HG03060 (cell line): ENCODE results near the gene TNS1.
"Not testable (repeated sequence)": the region's sequence is repeated elsewhere in the genome, so short reads cannot be mapped to it uniquely, and the experiment has no call there.

Experiments used
- ATAC-seq: cut with Tn5 transposase; IDR thresholded peaks from one replicate; pipeline ENCODE4 v1.9.1; 2021; ENCODE audit warnings: low read depth, moderate number of reproducible peaks; ENCODE audit not compliant: unreplicated experiment

The TNS1 gene

GRCh38 chr2:218030409-218031195 is 27.8 kb upstream of the TNS1 start:
- no peak for ATAC-seq

DNA sequence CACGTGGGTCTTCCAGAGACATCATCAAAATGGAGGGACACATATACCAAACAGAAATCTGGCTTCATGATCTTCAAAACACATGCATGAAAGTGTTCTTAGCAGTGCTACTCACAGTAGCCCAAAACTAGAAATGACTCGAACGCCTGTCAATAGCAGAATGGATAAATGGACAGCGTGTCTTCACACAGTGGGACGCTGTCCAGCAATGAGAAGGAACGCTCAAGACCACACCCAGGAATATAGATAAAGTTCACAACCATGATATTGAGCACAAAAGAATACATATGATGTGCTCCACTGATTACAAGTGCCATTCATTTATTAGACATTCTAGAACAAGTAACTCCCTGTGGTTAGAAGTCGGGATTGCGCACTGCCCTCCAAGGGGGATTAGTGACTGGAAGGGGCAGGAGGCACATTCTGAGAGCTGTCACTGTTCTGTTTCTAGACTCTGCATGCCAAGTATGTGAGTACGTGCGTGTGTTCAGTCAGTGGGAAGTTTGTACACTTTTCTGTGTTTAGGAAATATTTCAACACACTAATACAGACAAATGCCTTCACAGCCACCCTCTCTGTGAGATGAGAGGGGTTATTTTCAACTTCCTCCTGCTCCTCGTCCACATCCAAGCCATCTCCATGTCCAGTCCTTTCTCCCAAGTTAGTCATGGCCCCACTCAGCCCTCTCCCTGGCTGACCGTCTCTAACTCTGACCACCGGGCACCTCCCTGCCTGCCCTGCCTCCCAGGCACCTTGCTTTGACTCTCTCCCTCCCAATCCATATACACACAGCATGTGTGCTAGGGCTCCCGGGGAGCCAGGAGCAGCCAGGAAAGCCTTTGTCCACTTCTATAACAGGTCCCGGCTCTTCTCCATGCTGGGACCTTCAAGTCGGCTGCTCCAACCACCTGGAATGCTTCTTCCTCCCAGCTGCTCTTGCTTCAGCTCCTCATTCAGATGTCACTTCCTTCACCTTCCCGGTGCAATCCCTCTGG is 26.9 kb upstream of the TNS1 start:
- ATAC-seq = no peak

DNA sequence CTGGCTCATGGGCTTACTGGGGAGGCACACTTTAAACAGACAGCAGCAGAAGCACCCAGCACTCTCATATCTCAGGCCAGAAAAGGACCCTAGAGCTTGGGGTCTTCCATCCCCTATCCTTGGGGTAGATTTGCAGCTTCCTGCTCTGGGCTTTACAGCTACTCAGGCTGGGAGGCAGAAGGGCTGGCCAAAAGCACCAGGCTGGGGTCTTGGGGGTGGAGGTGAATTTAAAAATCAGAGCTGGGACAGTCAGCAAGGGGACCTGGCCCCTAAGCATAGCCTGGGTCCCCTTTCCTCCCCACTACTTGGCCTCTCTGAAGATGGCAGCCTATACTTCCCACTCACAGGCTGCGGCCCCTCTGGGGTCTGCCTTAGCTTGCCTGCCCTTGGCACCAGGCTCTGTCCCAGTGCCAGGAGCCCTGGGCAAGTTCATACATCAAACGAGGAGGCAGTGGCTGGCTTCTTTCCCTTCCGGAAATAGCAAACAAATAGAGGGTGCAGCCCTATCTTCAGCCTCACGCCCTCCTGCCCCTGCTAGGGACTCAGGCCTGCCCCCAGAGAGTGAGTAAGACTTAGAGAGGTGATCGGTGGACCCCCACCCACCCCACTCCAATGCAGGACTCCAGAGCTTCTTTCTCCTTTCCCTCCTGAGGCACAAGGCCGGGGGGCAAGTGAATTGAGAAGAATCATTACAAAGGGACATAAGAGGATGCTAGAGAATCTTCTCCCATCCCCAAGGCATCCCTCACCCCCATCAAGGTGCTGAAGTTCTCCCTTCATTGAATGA is 26.0 kb upstream of the TNS1 start:
- ATAC-seq = no peak

- ATAC-seq = no peak
Observed at GRCh38 chr2:218028189-218028495, 25.3 kb upstream of the TNS1 start.

GRCh38 chr2:218027426-218028188 is 24.8 kb upstream of the TNS1 start:
- no peak for ATAC-seq

GRCh38 chr2:218026676-218027425 is 24.1 kb upstream of the TNS1 start:
- no peak for ATAC-seq

- ATAC-seq = no peak
Observed at GRCh38 chr2:218026244-218026643, 23.4 kb upstream of the TNS1 start.

DNA sequence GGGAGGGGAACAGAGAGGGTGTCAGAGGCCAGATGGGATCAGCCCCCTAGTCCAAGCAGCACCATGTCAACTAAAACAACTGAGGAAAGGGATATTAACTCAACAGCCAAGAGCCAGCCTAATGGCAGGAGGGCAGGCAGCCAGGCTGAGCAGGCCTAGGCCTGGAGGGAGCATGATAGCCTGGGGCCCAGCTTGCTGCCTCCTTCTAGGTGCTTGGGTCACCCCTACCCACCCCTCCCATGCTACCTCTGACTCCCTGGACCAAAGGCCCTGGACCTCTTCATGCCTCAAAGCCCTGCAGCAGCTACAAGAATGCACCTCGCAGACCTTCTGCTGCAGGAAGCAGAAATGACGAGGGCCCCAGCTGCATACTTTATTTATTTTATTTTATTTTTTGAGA is 22.1 kb upstream of the TNS1 start:
- no peak for ATAC-seq

GRCh38 chr2:218024336-218024735 is 21.5 kb upstream of the TNS1 start:
- ATAC-seq = no peak

GRCh38 chr2:218023636-218024035 is 20.8 kb upstream of the TNS1 start:
- ATAC-seq = no peak

- ATAC-seq = no peak
Observed at GRCh38 chr2:218022851-218023530, 20.2 kb upstream of the TNS1 start.

- ATAC-seq = no peak
Observed at GRCh38 chr2:218022131-218022850, 19.5 kb upstream of the TNS1 start.

DNA sequence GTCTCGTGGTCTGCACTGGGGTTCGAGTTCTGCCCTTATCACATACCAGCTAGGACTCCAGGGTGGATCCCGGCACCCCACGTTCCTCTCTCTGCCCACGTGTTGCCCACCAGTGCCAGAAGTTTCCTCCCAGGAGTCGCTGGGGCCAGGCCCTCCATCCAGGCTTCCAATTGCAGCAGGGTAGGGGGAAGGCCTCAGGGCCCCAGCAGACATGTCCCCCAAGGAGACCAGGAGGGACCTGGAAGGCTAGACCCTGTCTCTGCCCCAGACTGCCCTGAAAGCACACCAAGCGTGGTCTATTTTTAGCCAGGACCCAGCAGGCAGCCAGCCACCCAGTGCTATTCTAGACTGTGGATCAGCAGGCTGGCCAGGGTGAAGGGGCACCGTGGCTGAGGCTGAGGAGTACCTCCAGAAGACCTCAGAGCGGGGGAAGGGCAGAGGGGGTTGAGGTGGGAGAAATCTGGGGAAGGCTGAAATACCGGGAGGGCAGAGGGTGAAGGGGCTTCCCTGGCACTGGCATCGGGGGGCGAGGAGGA is 18.8 kb upstream of the TNS1 start:
- ATAC-seq = no peak

DNA sequence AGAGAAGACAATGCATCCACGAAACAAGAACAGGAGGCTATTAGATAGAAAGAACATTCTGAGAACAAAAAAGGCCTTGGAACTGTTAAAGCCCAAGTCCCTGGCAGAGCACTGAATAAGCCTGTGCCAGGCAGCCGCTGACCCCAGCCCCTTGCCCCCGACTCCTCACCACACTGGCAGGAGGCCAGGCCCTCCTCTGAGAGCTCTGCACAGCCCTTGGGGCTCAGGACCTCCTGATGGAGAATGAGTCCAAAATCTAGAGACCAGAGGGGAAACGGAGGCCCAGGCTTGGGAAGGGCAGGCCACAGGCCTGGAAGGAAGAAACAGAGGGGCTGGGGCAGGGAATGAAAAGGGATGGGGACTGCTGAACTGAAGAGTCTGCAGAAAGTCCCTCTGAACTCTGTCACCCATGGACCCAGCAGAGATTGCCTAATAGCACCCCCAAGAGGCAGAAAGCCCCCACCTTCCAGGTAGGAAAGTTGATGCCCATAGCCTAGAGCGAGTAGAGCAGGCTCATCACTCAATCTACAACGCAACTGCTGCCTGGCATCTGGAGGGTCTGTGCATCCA is 18.3 kb upstream of the TNS1 start:
- ATAC-seq = no peak

DNA sequence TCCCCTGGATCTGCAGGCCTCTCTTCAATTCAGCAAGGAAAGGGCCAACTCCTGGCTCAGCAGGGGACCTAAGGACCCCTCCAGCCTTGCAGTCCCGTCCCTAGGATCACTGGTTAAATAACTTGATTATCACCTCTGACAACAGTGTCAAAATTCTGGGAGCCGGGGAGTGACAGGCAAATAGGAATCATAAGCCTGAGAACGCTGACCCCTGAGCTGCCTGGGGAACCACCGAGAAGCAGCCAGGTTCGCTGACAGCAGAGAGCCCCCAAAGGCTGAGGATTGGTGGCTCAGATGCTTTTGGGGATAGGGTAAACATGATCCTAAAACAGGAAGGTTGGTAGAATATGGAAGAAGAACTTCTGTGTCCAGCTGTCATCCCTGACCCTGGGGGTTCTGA is 17.5 kb upstream of the TNS1 start:
- ATAC-seq = no peak

GRCh38 chr2:218019411-218020060 is 16.7 kb upstream of the TNS1 start:
- no peak for ATAC-seq

GRCh38 chr2:218018842-218019125 is 16.0 kb upstream of the TNS1 start:
- ATAC-seq = not testable (repeated sequence)
